Fibroblast of skin of right quadriceps (primary cell): ENCODE results near the gene AIFM3.

Source experiments
- DNase-seq: peaks from one replicate; pipeline ENCODE4 v3.0.0-alpha.2; 2013

AIFM3 gene

DNA sequence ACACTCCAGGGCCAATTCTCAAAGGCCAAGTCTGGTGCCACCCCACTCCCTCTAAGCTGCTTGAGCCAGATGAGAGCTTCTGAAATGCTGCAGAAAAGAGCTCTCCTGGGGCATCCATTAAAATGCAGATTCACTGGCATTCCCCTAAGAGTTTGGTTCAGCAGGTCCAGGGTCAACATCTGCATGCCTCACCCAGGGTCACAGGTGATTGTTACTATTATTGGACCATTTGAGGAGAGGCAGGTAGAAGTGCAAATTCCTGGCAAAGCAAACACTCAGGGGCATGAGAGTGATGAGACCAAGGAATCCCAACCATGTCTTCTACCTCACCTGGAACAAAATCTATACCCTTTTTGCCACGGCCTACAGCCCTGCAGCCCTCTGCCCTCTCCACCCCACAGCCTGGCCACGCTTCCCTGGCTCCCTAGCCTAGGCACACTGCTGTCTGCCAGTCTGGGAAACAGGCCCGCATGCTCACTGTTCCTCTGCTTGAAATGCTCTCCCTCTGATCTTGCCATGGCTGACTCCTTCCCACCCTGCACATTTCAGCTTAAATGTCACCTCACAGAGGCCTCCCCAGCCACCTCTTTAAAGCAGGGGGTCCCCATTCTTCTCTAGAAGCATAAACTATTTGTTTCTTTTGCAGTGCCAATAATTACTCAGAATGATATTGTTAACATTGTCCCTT lies 43.5 kb downstream of the AIFM3 start:
- DNase-seq, result no peak

DNA sequence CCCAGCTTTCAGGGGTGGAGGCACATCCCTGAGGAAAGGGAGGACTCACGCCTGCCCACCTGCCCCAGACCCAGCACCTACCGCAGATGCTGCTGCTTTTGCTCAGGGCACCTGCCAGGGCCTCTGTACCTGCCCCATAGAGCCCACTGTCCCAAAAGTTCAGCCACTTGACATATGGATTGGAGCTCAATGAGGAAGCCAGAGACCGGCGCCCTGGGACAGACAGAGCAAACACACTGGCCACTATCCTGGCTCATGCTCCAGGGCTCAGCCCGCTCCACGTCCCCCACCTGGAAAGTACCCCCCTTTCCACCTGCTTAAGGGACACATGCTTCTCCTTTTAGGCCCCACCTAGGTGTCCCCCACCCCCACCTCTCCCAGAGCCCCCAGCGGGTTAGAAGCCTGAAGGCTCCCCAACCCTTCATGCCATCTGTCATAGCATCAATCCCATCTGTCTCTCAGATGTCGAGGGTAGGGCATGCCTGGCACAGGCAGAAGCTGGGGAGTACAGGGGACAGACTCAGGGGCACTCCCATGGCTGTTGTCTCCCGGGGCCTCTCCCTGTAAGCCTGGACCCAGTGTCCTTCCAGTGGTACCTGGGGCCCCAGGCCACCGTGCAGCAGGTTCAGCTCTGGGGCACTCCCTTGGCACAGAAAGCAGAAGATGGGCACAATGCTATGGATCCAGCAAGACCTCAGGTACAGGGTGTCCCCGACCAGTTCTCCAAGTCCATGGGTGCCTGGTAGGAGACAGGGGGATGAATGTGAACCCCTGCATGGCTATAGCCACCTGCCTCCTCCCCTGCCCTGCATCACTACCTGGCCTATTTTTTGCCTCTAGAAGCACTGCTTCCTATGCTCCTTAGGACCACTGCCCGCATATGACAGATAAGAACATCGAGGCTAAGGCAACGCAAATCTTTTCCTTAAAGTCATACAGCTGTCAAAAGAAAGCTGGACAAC lies 45.7 kb downstream of the AIFM3 start:
- no peak for DNase-seq

DNA sequence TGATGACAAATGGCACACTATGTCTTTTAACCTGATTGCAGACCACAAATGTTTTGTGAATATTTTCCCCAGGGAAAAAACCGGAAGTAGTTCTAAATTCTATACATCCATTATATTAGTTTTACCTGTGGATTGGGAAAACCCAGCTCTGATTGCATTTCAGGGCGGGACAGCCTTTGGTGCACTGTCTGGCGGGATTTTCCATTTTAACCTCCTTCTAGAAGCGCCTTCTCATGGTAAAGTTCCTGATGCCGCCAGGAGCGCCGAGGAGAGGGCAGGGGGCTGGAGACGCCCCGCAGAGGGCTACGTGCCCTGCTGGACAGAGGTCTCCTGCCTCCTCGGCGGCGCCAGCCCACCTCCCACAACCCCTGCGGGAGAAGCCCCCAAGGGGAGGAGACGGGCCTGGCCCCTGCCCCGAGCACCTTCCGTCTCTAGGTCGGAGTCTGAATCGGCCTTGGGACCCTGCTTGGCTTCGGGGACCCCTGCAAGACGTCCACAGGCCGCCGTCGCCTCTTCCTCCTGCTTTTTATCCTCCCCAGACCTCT lies 46.7 kb downstream of the AIFM3 start:
- DNase-seq, result no peak

- DNase-seq, result peak; percentile 92
Measured at GRCh38 chr22:21014202-21014725, 47.2 kb downstream of the AIFM3 start.

GRCh38 chr22:21014726-21015465 lies 47.8 kb downstream of the AIFM3 start, which contains the start of gene P2RX6:
Gene P2RX6, plus strand, starts transcription at chr22:21015165. Its CDS starts 10 bp downstream, at chr22:21015175.
- peak; percentile 62 for DNase-seq

DNA sequence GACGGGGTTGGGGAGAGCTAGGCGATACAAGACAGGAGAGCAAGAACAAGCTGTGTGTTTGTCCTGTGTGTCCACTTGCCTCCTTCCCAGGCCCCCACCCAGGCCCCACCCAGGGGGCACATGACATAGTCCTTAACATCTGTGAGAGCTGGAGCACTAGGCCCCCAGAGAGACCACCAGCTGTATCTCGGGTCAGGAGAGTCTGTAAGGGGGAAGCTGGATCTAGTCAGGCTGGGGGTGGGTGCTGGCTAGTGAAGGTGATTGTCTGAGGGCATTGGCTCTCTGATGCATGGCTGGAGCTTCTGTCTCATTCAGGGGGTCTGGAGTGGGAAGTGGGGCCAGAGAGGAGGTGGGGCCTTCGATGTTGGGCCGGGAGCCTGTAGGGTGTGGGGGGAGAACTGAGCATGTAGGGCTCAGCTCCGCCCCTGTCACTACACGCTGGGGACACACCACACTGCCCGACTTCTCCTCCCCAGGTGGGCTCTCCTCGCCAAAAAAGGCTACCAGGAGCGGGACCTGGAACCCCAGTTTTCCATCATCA lies 48.5 kb downstream of the AIFM3 start:
- DNase-seq, result no peak

GRCh38 chr22:21016644-21017420 lies 49.8 kb downstream of the AIFM3 start:
- no peak for DNase-seq

DNA sequence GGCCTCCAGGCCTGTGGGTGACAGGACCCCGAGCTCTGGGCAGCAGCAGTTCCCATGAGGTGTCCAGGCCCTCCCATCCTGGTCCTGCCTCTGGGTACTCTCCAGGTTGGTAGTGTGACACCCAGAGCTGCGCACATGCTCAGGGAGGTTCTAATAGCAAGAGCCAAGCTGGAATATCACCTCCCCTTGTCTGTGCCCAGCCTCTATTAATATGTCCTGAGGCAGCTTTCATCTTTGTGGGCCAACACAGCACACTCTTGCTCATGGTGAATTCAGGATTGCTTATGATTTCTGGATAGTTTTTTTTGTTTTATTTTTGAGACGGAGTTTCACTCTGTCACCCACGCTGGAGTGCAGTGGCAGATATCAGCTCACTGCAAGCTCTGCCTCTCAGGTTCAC lies 51.3 kb downstream of the AIFM3 start:
- DNase-seq, result no peak

GRCh38 chr22:21020802-21021429 lies 53.9 kb downstream of the AIFM3 start:
- DNase-seq, result no peak

- no peak for DNase-seq
Measured at GRCh38 chr22:21022507-21022906, 55.5 kb downstream of the AIFM3 start.

GRCh38 chr22:21022955-21023614 lies 56.0 kb downstream of the AIFM3 start:
- no peak for DNase-seq

GRCh38 chr22:21025266-21025665 lies 58.2 kb downstream of the AIFM3 start:
- no peak for DNase-seq

- no peak for DNase-seq
Measured at GRCh38 chr22:21025763-21026755, 59.0 kb downstream of the AIFM3 start.

DNA sequence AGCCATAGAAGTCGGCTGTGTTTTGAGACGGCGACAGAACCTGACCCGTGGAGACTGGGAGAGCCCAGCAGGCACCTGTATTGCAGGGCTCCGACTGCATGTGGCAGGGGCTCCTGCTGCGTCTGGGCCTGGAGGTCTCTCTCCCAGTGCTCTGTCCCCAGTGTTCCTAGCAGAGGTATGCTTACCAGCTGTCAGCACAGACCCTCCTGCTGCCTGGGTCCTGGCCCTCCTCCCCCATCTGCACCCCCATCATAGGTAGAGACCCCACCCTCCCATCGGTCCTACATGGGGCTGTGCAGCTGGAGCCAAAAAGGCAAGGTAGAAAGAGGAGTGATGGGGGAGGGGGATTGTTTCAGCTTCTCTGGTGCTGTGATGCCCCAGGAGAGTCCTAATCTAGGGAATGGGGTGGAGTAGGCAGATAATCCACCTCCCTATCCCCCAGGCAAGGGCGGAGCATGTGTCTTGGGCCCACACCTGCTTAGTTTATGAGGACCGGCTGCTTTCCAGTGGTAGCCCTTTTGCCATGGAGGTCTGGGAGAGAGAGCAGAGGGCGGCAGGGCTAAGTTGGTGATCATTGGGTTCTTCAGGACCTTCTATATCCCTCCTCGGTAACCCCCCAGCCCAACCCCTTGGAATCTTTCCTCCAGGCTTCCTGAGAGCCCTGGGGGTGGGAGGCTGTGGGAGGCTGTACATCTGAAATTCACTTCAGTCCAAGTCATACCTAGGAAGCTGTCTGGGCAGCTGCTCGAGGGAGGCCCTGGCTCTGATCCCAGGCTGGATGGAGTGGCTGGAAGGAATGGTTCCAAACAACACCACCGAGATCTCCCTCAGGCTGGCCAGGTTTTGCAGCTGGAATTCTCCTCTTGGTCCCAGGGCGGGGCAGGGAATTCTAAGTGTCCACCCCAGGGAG lies 60.0 kb downstream of the AIFM3 start:
- DNase-seq, result peak; percentile 42

DNA sequence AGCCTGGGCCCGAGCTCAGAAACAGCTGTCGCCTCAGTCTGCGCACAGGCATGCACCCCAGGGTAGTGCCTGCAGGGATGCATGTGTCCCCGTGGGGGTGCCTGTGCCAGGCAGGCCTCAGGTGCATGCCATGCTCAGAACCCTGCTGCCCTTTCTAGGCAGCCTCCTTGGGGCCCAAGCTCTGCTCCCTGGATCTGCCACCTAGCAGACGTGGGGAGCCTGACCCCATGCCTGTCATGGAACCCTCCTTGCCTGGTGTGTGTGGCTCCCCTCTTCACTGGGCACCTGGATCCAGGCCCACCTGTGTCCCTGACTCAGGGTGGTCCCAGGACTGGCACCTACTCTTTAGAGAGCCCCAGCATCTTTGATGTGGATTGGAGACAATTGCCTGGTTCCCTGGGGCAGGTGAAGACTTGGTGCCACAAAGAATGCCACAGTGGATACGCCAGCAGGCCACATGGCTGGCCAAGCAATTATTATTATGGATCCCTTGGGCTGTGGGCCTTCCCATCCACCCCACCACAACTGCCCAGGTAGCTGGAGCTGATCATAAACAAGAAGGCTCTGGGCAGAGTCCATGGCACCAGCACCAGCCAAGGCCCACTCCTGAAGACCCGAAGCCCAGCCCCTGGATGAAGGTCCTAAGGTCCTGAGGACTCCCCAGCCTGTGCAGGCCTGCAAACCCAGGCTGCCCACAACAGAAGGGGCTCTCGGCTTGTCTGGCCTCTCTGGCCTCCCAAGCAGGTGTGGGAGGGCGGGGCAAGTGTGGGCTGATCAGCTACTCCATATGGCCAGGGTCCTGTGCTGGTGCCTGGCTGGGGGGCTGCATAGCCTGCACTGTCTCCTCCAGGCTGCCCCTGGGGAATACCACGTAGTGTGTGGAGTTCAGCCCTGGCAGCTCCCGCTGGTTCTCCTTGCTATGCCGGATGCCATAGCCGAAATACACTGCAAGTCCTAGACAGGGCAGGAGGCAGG lies 61.5 kb downstream of the AIFM3 start:
- DNase-seq, result no peak

GRCh38 chr22:21029486-21030025 lies 62.5 kb downstream of the AIFM3 start:
- DNase-seq, result no peak

GRCh38 chr22:21030032-21030431 lies 63.0 kb downstream of the AIFM3 start:
- DNase-seq, result no peak
